GM19099 (cell line): ENCODE measurements around the gene SAMD9L.

Experiments
- POLR2A ChIP-seq: IDR thresholded peaks from 3 replicates; pipeline ENCODE4 v1.6.1; 2011; ENCODE audit warnings: low read depth; ENCODE audit not compliant: insufficient read length; ENCODE audit errors: extremely low read depth

Gene SAMD9L

DNA sequence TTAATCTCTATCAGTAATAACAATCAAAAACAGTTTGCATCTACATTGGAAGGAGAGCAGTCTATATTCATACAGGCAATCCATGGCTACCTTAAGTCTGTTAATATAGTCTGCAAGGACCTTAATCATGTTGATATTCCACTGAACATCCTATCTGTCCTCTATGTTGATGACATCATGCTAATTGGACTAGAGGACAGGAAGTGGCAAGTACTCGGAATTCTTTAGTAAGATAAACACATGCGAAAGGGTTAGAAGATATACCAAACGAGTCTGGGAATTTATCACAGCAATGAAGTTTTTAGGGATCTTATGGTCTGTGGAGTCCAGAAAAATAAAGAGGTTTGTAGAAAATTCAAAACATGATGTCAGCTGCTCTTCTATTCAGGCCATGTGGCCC lies 11.3 kb upstream of the SAMD9L start:
- no peak for TF ChIP-seq POLR2A

DNA sequence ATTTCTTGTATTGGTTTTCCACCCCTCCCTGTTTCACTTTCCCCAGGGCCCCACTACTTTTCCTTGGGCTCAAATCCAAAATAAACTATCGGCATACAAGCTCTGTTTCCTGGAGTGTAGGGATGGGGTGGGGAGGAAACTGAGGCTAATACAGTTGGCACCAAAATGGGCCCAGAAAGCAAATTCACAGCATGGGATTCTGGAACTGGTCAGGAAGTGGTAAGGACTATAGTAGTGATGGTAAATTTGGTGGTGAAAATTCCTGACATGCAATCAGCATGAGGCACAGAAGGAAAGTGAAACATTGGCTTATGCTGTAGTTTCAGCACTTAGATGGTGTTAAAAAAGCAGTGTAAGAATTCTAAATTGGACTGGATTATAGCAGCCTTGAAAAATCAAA lies 8.7 kb upstream of the SAMD9L start:
- TF ChIP-seq POLR2A: no peak

DNA sequence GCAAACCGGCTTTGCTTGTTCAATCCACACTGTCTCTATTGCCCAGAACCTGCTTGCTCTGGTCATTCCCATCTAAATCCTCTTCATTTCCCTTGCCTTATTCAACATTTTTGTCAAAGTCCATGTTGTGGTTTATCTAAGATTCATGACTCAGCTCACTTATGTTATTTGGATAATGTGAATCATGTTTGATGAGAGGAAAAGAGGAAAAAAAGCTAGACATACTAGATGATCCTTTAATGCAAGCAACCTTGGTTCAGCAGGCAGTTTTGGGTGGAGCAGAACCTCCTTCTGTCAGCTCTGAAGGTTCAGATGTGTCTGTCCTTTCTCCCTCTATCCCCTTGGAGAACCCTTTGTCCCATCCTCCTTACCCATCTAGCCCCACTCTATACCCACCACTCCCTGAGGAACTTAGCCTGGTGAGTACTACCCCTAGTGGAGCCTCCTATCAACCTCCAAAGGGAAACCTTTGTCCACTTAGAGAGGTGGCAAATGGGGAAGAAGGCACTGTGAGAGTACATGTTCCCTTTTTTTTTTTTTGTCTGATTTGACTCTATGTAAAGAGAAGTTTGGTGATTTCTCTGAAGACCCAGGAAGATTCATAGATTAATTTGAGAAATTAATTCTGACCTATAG lies 2.1 kb upstream of the SAMD9L start:
- TF ChIP-seq POLR2A: no peak

GRCh38 chr7:93148727-93149126 lies 542 bp upstream of the SAMD9L start:
- no peak for TF ChIP-seq POLR2A

GRCh38 chr7:93147363-93147762 lies 822 bp downstream of the SAMD9L start:
- peak; percentile 52 for TF ChIP-seq POLR2A

- TF ChIP-seq POLR2A: peak; percentile 32
Observed at GRCh38 chr7:93146472-93147141, 1.6 kb downstream of the SAMD9L start.

- TF ChIP-seq POLR2A: no peak
Observed at GRCh38 chr7:93146036-93146435, 2.1 kb downstream of the SAMD9L start.

DNA sequence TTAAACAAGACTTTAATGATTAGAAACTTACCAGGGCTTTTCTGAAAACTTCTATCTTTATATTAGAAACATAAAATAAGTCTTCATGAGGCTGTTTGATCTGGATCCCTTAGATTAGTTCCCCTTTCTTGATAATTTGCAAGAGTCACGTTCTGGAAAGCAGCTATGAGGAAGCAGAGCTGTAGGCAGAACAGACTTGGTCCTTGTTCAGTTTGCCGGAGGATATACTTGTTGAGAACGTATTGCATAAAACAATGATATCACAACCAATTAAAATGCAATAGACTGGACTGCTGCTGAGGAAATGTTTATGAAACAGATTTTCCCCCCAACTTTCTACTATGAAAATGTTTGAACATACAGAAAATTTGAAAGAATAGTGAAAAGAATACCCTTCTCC lies 2.8 kb downstream of the SAMD9L start:
- TF ChIP-seq POLR2A: no peak

DNA sequence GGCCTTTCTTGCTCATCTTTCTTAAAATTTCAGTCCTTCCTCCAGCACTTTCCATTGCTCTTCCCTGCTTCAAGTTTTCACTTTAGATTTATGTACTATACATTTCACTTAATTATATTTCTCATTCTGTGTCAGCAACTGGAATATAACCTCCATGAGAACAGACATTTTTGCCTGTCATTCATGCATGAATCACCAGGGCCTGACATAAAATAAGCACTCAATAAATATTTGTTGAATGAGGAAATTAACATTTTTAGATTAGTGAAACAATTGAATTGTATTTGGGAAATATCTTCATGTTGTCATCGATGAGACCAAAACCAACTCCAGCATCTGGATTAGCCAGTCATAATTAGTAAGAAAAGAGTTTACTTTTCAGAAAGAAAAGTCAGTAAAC lies 6.1 kb downstream of the SAMD9L start:
- no peak for TF ChIP-seq POLR2A

DNA sequence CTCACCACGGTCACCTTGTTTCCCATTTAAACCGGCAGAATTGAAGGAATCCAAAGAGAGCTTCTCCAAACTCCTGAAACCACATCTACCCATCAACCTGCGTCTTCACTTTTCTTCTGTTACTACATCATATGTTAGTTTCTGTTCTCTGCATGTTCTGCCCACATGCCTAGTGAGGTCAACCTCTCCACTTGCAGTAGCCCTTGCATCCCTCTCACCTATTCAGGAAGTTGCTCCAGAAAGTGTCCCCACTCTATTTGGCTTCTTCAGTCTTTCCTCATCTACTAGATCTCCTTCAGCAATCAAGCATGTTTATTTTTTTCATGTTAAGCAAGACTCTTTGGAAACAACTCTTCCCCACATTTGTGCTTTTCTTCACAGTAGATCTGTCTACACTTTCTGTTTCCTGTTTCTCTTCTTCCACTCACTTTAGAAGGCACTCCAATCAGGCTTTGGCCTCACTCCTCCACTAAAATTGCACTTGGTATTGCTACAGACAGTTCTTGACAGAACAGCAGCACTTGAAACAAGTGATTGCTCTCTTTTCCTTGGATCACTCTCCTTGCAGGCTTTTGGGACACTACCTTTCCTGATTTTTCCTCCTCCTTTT lies 7.5 kb downstream of the SAMD9L start:
- no peak for TF ChIP-seq POLR2A

- TF ChIP-seq POLR2A: no peak
Observed at GRCh38 chr7:93138576-93138975, 9.6 kb downstream of the SAMD9L start.

DNA sequence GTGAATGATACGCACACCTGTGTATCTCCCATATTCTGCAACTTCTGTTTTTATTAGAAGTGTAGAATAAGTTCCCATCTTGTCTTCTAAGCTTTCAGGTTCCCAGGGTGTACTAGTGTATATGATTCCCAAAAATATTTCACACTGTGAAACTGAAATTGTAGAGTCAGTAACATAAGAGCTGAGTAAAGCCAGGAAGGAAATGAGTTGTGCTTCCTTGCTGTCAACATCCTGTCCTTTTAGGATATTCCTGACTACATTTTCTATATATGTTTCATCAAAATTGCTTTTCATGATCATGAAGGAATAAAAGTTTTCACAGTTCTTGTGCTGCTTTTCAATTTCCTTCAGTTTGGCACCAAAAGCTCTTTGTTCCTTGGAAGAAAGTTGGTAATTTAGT lies 15.2 kb downstream of the SAMD9L start:
- no peak for TF ChIP-seq POLR2A

DNA sequence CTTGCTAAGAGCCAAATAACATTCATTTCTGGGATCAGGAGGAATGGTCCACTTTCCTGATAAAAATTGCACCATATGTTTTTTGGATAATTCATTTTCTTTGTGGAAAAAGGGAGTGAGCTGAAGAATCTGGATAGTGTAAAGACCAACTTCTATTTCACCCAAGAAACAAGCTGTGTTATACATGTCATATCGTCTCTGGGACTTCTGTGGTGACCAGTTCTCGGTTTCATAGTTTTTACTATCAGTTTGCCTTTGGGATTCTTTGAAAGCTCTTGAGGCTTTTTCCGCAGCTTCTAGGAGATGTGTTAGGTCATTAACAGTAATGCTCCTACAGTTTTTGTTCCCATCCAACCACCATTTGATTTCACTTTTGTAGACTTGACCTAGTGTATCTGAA lies 16.0 kb downstream of the SAMD9L start:
- no peak for TF ChIP-seq POLR2A

DNA sequence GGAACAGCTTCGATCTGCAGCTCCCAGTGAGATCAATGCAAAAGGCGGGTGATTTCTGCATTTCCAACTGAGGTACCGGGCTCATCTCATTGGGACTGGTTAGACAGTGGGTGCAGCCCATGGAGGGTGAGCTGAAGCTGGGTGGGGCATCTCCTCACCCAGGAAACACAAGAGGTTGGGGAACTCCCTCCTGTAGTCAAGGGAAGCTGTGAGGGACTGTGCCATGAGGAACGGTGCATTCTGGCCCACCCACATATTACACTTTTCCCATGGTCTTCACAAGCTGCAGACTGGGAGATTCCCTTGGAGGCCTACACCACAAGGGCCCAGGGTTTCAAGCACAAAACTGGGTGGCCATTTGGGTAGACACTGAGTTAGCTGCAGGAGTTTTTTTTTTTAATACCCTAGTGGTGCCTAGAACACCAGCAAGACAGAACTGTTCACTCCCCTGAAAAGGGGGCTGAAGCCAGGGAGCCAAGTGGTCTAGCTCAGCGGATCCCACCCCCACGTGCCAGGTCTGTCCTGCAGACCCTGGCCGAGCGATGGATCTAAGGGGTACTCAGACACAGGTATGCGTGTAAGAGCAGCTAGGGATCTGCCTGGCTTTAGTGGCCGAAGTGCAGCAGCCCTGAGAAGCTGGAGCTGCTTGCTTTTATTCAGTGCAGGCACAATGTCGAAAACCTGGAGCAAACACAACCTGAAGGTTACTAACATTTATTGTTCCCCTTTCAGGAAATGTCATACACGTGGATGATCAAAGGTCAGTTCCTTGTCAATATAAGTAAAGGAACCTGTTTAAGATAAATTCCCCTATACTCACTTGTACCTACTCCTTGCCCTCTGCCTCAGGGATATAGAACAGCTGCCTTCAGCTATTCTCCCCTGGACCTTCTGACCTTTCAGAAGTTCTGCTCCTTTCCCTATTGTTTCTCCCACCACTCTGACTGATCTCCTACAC lies 27.3 kb downstream of the SAMD9L start:
- no peak for TF ChIP-seq POLR2A

DNA sequence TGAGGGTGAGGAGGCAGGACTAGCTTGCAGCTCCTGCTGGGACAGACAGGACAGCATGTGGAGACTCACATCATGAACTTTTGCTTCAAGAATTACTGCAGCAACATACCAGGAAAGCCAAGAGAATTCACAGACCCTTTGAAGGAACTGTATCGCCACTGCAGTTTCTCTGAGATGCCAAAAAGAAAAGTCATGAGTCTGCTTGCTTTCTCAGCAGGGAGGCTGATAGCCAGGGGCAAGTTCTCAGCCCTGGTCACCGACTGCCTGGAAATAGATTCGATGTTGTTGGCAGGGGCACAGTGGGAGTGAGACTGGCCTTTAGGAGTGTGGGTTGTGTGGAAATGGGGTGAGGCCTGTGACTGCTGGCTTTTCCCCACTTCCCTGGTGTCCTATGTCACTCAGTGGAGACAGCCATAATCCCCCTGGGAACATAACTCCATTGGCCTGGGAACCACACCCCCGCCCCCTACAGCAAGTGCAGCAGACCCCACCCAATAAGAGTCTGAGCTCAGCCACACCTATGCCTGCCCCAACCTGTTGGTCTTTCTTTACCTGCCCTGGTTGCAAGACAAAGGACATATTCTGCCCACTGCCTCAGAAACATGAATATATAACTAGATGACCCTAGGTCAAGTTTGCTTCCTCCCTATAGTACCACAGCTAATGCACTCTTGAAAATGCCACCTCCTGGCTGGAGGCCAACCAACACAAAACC lies 28.8 kb downstream of the SAMD9L start:
- TF ChIP-seq POLR2A: no peak

GRCh38 chr7:93117852-93118530 lies 30.2 kb downstream of the SAMD9L start, which contains the start of gene SAMD9:
SAMD9 (minus strand) TSS chr7:93117979; CDS start chr7:93106097, 11,882 bp downstream.
- TF ChIP-seq POLR2A: peak; percentile 51
